NCI-H2029 (cell line): Measurements from ENCODE around the gene RINT1.
"Not testable (repeated sequence)": the region's sequence is repeated elsewhere in the genome, so short reads cannot be mapped to it uniquely, and the experiment has no call there.

Experiments
- DNase-seq: peaks from one replicate; lab custom pipeline; 2025; lab: John Stamatoyannopoulos, UW

Gene RINT1

GRCh38 chr7:105531792-105532671, at the start of gene RINT1:
Gene RINT1 (plus strand): TSS chr7:105532201. CDS start chr7:105532316, 115 bp downstream.
- peak; percentile 89 for DNase-seq

- no peak for DNase-seq
These were observed 44.1 kb upstream of the RINT1 start for GRCh38 chr7:105487579-105488571.

- no peak for DNase-seq
These were observed 42.6 kb upstream of the RINT1 start for GRCh38 chr7:105489409-105489808.

- DNase-seq, result no peak
These were observed 38.6 kb upstream of the RINT1 start for GRCh38 chr7:105493196-105493922.

- no peak for DNase-seq
These were observed 38.1 kb upstream of the RINT1 start for GRCh38 chr7:105493923-105494315.

- no peak for DNase-seq
These were observed 35.5 kb upstream of the RINT1 start for GRCh38 chr7:105496521-105496920.

- DNase-seq, result no peak
These were observed 35.0 kb upstream of the RINT1 start for GRCh38 chr7:105497016-105497415.

- DNase-seq, result peak; percentile 36
These were observed 29.8 kb upstream of the RINT1 start for GRCh38 chr7:105502173-105502572.

- DNase-seq, result no peak
These were observed 19.6 kb upstream of the RINT1 start for GRCh38 chr7:105512415-105512814.

GRCh38 chr7:105512926-105513526, 19.0 kb upstream of the RINT1 start:
- DNase-seq, result no peak

GRCh38 chr7:105515610-105516009, 16.4 kb upstream of the RINT1 start:
- DNase-seq, result not testable (repeated sequence)

- no peak for DNase-seq
These were observed 12.6 kb upstream of the RINT1 start for GRCh38 chr7:105519353-105519752.

- not testable (repeated sequence) for DNase-seq
These were observed 11.4 kb upstream of the RINT1 start for GRCh38 chr7:105520620-105521019.

GRCh38 chr7:105521027-105521716, 10.8 kb upstream of the RINT1 start:
- peak; percentile 61 for DNase-seq

GRCh38 chr7:105521717-105522463, 10.1 kb upstream of the RINT1 start, which contains the start of gene PUS7:
Gene PUS7 (minus strand): TSS chr7:105522271. CDS start chr7:105508512, 13,759 bp downstream.
- DNase-seq, result peak; percentile 81

GRCh38 chr7:105524423-105524822, 7.6 kb upstream of the RINT1 start:
- not testable (repeated sequence) for DNase-seq

- DNase-seq, result no peak
These were observed 7.2 kb upstream of the RINT1 start for GRCh38 chr7:105524840-105525239.

- not testable (repeated sequence) for DNase-seq
These were observed 4.3 kb upstream of the RINT1 start for GRCh38 chr7:105527737-105528136.

GRCh38 chr7:105530126-105530525, 1.9 kb upstream of the RINT1 start:
- no peak for DNase-seq

- DNase-seq, result no peak
These were observed 1.5 kb upstream of the RINT1 start for GRCh38 chr7:105530546-105530945.
